ENCODE data around the gene SPDYE6. TPM values are rescaled to one million over a fixed set of nuclear protein-coding genes. Genes with fewer than 3 reads are reported as not detected.

The SPDYE6 gene
- total and polyA plus RNA-seq, 7 experiments from 2014 or later = 0.14 to 0.51 (median 0.25) TPM; not detected in 4

Small RNAs within 50 kb of the gene (microRNA-seq; reads per million reads assigned to microRNA genes)
- gene MIR548O (ENCODE audit: borderline microRNAs expressed) = not detected

Other genes with a start within 250 kb of the SPDYE6 start
- 10 to 100 TPM in 1 of 5 experiments, 1 to 10 TPM in 3, under 1 TPM in 1; 0.87 to 10.9 (median 2.0) TPM for gene SH2B2, start 69.6 kb downstream of the SPDYE6 start, total RNA-seq
- under 1 TPM; 0.25 to 0.58 TPM for gene SH2B2, start 69.6 kb downstream of the SPDYE6 start, polyA plus RNA-seq
- gene PRKRIP1, start 39.9 kb upstream of the SPDYE6 start, total RNA-seq = 10 to 100 TPM; 36.4 to 58.4 (median 47.0) TPM
- 10 to 100 TPM; 15.7 to 33.2 TPM for gene PRKRIP1, start 39.9 kb upstream of the SPDYE6 start, polyA plus RNA-seq
- gene ORAI2, start 77.1 kb upstream of the SPDYE6 start, total RNA-seq = 10 to 100 TPM; 19.9 to 72.6 (median 26.2) TPM
- gene ORAI2, start 77.1 kb upstream of the SPDYE6 start, polyA plus RNA-seq = 10 to 100 TPM; 29.5 to 33.5 TPM
- 10 to 100 TPM in 3 of 5 experiments, 1 to 10 TPM in 2; 4.0 to 14.3 (median 10.1) TPM for gene ALKBH4, start 108.4 kb upstream of the SPDYE6 start, total RNA-seq
- gene ALKBH4, start 108.4 kb upstream of the SPDYE6 start, polyA plus RNA-seq = 10 to 100 TPM; 18.1 to 24.7 TPM
- gene LRWD1, start 108.5 kb upstream of the SPDYE6 start, total RNA-seq = 10 to 100 TPM; 12.4 to 25.3 (median 24.7) TPM
- 10 to 100 TPM in 1 of 2 donors, 1 to 10 TPM in 1; 8.7 to 18.5 TPM for gene LRWD1, start 108.5 kb upstream of the SPDYE6 start, polyA plus RNA-seq
- 10 to 100 TPM; 36.9 to 47.7 (median 41.3) TPM for gene POLR2J, start 122.5 kb upstream of the SPDYE6 start, total RNA-seq
- gene POLR2J, start 122.5 kb upstream of the SPDYE6 start, polyA plus RNA-seq = 100 to 1,000 TPM in 1 of 2 donors, 10 to 100 TPM in 1; 64.2 to 109 TPM
- gene RASA4B, start 161.3 kb upstream of the SPDYE6 start, total RNA-seq = 10 to 100 TPM; 16.6 to 36.3 (median 24.0) TPM
- 10 to 100 TPM; 11.3 to 15.9 TPM for gene RASA4B, start 161.3 kb upstream of the SPDYE6 start, polyA plus RNA-seq
- 10 to 100 TPM; 22.8 to 85.3 (median 64.6) TPM for gene UPK3BL2, start 187.3 kb upstream of the SPDYE6 start, total RNA-seq
- 1 to 10 TPM; 3.4 to 6.7 TPM for gene UPK3BL2, start 187.3 kb upstream of the SPDYE6 start, polyA plus RNA-seq
- gene SPDYE2, start 194.8 kb upstream of the SPDYE6 start, total RNA-seq = 1 to 10 TPM in 1 of 5 experiments, under 1 TPM in 3, not detected in 1; 0.29 to 1.1 (median 0.32) TPM
- under 1 TPM; 0.33 to 0.35 TPM for gene SPDYE2, start 194.8 kb upstream of the SPDYE6 start, polyA plus RNA-seq
- 100 to 1,000 TPM in 4 of 5 experiments, 10 to 100 TPM in 1; 70.8 to 142 (median 113) TPM for gene POLR2J3, start 216.1 kb upstream of the SPDYE6 start, total RNA-seq
- 10 to 100 TPM; 27.3 to 33.0 TPM for gene POLR2J3, start 216.1 kb upstream of the SPDYE6 start, polyA plus RNA-seq